K562 (cell line): ENCODE results near the gene AGPAT1. TPM values are rescaled to one million over a fixed set of nuclear protein-coding genes. Genes with fewer than 3 reads are reported as not detected.
A peak's percentile ranks its signal among the peaks of the same experiment; 100 is the strongest.

Experiments used
- ATAC-seq: fragments of 200-7000 bp; cut with Tn5 transposase; 3 replicates; pipeline ENCODE4 v1.9.1; 2020; ENCODE audit warnings: moderate library complexity
- BruUV-seq: library from RNA; stranded (reverse); fragments of 400-500 nt; replicated peaks from 2 replicates; lab custom pipeline; 2021; lab: Mats Ljungman, UMichigan
- CTCF ChIA-PET: fragments of 300-600 bp; formaldehyde crosslinking; extraction: SDS; loops from one replicate; lab custom pipeline; 2021; ENCODE audit warnings: low intra/inter-chr PET ratio; lab: Yijun Ruan, JAX
- POLR2A ChIA-PET: fragments of 300-600, 350-650 bp; sonication (Branson Sonifier 250); formaldehyde crosslinking; extraction: SDS; loops from one replicate; lab custom pipeline; 2021; ENCODE audit warnings: antibody characterized with exemption, inconsistent platforms; lab: Yijun Ruan, JAX
- DNase-seq, 4 experiments: peaks; one replicate each; pipeline versions ENCODE4 v3.0.0 to v3.0.0-alpha.2; 2011 to 2018; ENCODE audit warnings: low spot score in 3 of 4, mixed read lengths in 3 of 4; ENCODE audit errors: extremely low read depth in 1 of 4
- FAIRE-seq: peaks from 2 replicates; lab custom pipeline; 2011; peaks lifted over from hg19 to GRCh38; lab: Jason Lieb, UNC
- H2AFZ ChIP-seq: 2 replicates; pipeline ENCODE4 v1.6.0; 2011; ENCODE audit warnings: low read depth, low read length, control low read depth, inconsistent platforms
- H3K27ac ChIP-seq: fragments of 200-600 bp; 3 replicates; pipeline ENCODE4 v1.8.0; 2011; ENCODE audit warnings: low read depth, mild to moderate bottlenecking, control low read depth, inconsistent platforms, low read length, moderate library complexity, mixed read lengths; ENCODE audit errors: extremely low read depth
- H3K27me3 ChIP-seq, 2 experiments: fragments of 300-600 bp in 1 of 2; 2 replicates in 1 of 2; 3 replicates in 1 of 2; pipeline versions ENCODE4 v1.6.0 to v1.8.0; 2011; ENCODE audit warnings: inconsistent platforms in 2 of 2, low read length in 2 of 2, mild to moderate bottlenecking in 1 of 2, mixed read lengths in 1 of 2, moderate library complexity in 1 of 2; ENCODE audit not compliant: control insufficient read depth in 2 of 2, insufficient read depth in 2 of 2
- H3K36me3 ChIP-seq: fragments of 300-600 bp; 3 replicates; pipeline ENCODE4 v1.8.0; 2011; ENCODE audit warnings: mild to moderate bottlenecking, low read length, inconsistent platforms; ENCODE audit not compliant: control insufficient read depth, insufficient read depth
- H3K4me1 ChIP-seq, 2 experiments: fragments of 200-600 bp in 1 of 2; replicated peaks in 1 of 2; 2 replicates in 1 of 2; 3 replicates in 1 of 2; pipeline versions ENCODE4 v1.5.1 to v1.8.0; 2011; ENCODE audit warnings: inconsistent platforms in 2 of 2, low read length in 2 of 2, mild to moderate bottlenecking in 1 of 2, mixed read lengths in 1 of 2, moderate library complexity in 1 of 2; ENCODE audit not compliant: control insufficient read depth in 2 of 2, insufficient read depth in 2 of 2
- H3K4me2 ChIP-seq: 2 replicates; pipeline ENCODE4 v1.6.1; 2011; ENCODE audit warnings: low read length, control low read depth, inconsistent platforms, mixed read lengths; ENCODE audit not compliant: insufficient read depth
- H3K4me3 ChIP-seq: fragments of 200-600 bp; sonication (generic), shearing (Covaris generic); 2 replicates; pipeline ENCODE4 v1.5.1; 2016; ENCODE audit warnings: control low read depth, inconsistent platforms
- H3K79me2 ChIP-seq: fragments of 200-600 bp; 3 replicates; pipeline ENCODE4 v1.8.0; 2011; ENCODE audit warnings: low read length, inconsistent platforms; ENCODE audit not compliant: control insufficient read depth, insufficient read depth
- H3K9ac ChIP-seq, 2 experiments: 2 replicates each; pipeline versions ENCODE4 v1.6.0 to v1.6.1; 2011; ENCODE audit warnings: low read depth in 2 of 2, low read length in 2 of 2, control low read depth in 1 of 2, inconsistent platforms in 1 of 2, mild to moderate bottlenecking in 1 of 2, mixed read lengths in 1 of 2; ENCODE audit not compliant: insufficient read depth in 1 of 2
- H3K9me1 ChIP-seq: one replicate; pipeline ENCODE4 v1.6.0; 2011; ENCODE audit warnings: inconsistent platforms, mild to moderate bottlenecking, low read length, moderate library complexity; ENCODE audit not compliant: control insufficient read depth, insufficient read depth
- H3K9me3 ChIP-seq: replicated peaks from 2 replicates; pipeline ENCODE4 v1.5.1; 2011; ENCODE audit warnings: low read depth, low read length, inconsistent platforms; ENCODE audit not compliant: control insufficient read depth, insufficient read depth
- H4K20me1 ChIP-seq: replicated peaks from 2 replicates; pipeline ENCODE4 v1.6.1; 2011; ENCODE audit warnings: low read length, inconsistent platforms, mixed read lengths; ENCODE audit not compliant: control insufficient read depth, insufficient read depth
- CAMTA2 ChIP-seq: fragments of 250-450 bp; sonication (Bioruptor Pico); conservative IDR thresholded peaks from 2 replicates; pipeline ENCODE4 v1.5.1; 2022
- DACH1 ChIP-seq: fragments of 450-650 bp; IDR thresholded peaks from 2 replicates; pipeline ENCODE4 v1.6.1; 2018; ENCODE audit not compliant: partially characterized antibody
- HNRNPK ChIP-seq: fragments of 200-400 bp; formaldehyde crosslinking; IDR thresholded peaks from one replicate; pipeline ENCODE4 v1.6.1; 2018; ENCODE audit warnings: mild to moderate bottlenecking, low read depth, low read length; ENCODE audit not compliant: poor library complexity, severe bottlenecking
- HNRNPL ChIP-seq: fragments of 200-400 bp; formaldehyde crosslinking; IDR thresholded peaks from 2 replicates; pipeline ENCODE4 v1.6.1; 2017; ENCODE audit warnings: low read depth, mild to moderate bottlenecking, low read length
- MIER1 ChIP-seq: fragments of 450-650 bp; IDR thresholded peaks from 2 replicates; pipeline ENCODE4 v1.6.1; 2016; ENCODE audit warnings: antibody characterized with exemption, mild to moderate bottlenecking, low read depth
- NFRKB ChIP-seq: fragments of 450-650 bp; IDR thresholded peaks from 2 replicates; pipeline ENCODE4 v1.6.1; 2016; ENCODE audit warnings: low read depth
- PHB ChIP-seq: fragments of 250-450 bp; sonication (Bioruptor Pico); IDR thresholded peaks from 2 replicates; pipeline ENCODE4 v1.5.0; 2021
- POLR2G ChIP-seq: fragments of 200-400 bp; formaldehyde crosslinking; IDR thresholded peaks from 2 replicates; pipeline ENCODE4 v1.6.1; 2017; ENCODE audit warnings: low read depth, mild to moderate bottlenecking, antibody characterized with exemption, low read length, moderate library complexity
- POLR3A ChIP-seq: IDR thresholded peaks from 2 replicates; pipeline ENCODE4 v1.6.1; 2011; ENCODE audit warnings: borderline replicate concordance, mild to moderate bottlenecking, moderate library complexity; ENCODE audit not compliant: insufficient read length, insufficient read depth; ENCODE audit errors: extremely low read depth
- RAD51 ChIP-seq: fragments of 450-650 bp; IDR thresholded peaks from 2 replicates; pipeline ENCODE4 v1.7.1; 2016; ENCODE audit warnings: low read depth, mild to moderate bottlenecking, borderline replicate concordance
- ZNF23 ChIP-seq: fragments of 250-450 bp; sonication (Bioruptor Pico); IDR thresholded peaks from 2 replicates; pipeline ENCODE4 v1.4.0; 2020; ENCODE audit warnings: mild to moderate bottlenecking
- ZNF551 ChIP-seq: fragments of 250-450 bp; sonication (Bioruptor Pico); IDR thresholded peaks from 2 replicates; pipeline ENCODE4 v1.5.0; 2021; ENCODE audit warnings: mild to moderate bottlenecking, moderate library complexity
- ZNF79 ChIP-seq: fragments of 250-450 bp; sonication (Bioruptor Pico); IDR thresholded peaks from 2 replicates; pipeline ENCODE4 v1.4.0; 2020; ENCODE audit warnings: low read depth, mild to moderate bottlenecking, moderate library complexity
- WGBS: fragments of 100-300 bp; shearing (Covaris generic); methylation state at CpG from one replicate; pipeline ENCODE4 v1.1.6; 2016; ENCODE audit warnings: low coverage, mixed read lengths; ENCODE audit not compliant: insufficient coverage; ENCODE audit errors: missing lambda C conversion rate; 5-methylcytosine and 5-hydroxymethylcytosine counted together
- in situ Hi-C: fragments of 300-500 bp; cut with MboI; formaldehyde crosslinking; loops from 4 replicates; pipeline ENCODE4 v1.15.0; 2018; ENCODE audit warnings: inconsistent platforms, mixed read lengths
- intact Hi-C: fragments of 100-400 bp; cut with micrococcal nuclease; formaldehyde crosslinking; loops from 2 replicates; pipeline ENCODE4 v1.14.2; 2022
- polyA plus RNA-seq, 8 experiments: library from polyadenylated mRNA; depleted of rRNA in 4 of 8; stranded (reverse) in 5 of 8; unstranded in 3 of 8; fragments of >200 nt; fragmentation: Nextera tagmentation in 2 of 8; fragmentation: Illumina TruSeq in 1 of 8; extraction: Ambion mirVana in 2 of 8; extraction: Trizol in 1 of 8; gene quantifications; 2 replicates each; pipeline versions ENCODE4 v1.2.1 to v1.2.3, GENCODE V29; 2011 to 2014; ENCODE audit warnings: inconsistent platforms in 1 of 8, missing spikeins in 1 of 8
- total RNA-seq, 7 experiments: library from RNA; depleted of rRNA in 6 of 7; stranded (reverse); fragments of >200 nt in 6 of 7; fragmentation: Illumina TruSeq in 2 of 7; extraction: Trizol in 2 of 7; gene quantifications; 2 replicates each; pipeline versions ENCODE4 v1.2.1 to v1.2.3, GENCODE V29; 2011 to 2021; ENCODE audit warnings: low replicate concordance in 1 of 7
- TF ChIP-seq, protein P1 (sequence below): sonication (generic); formaldehyde crosslinking; IDR thresholded peaks from 2 replicates; pipeline ENCODE4 v1.8.1; 2022; ENCODE audit warnings: missing genetic modification reagents
- TF ChIP-seq, protein P2 (sequence below): IDR thresholded peaks from 2 replicates; pipeline ENCODE4 v1.6.1; 2011; ENCODE audit warnings: borderline replicate concordance, low read depth, mild to moderate bottlenecking, moderate library complexity, low read length; ENCODE audit not compliant: insufficient read depth, poor library complexity, severe bottlenecking
- TF ChIP-seq, protein P3 (sequence below): fragments of 450-650 bp; IDR thresholded peaks from 2 replicates; pipeline ENCODE4 v1.6.1; 2016; ENCODE audit warnings: missing biosample characterization, missing genetic modification characterization

AGPAT1 gene
- total and polyA plus RNA-seq, 9 of the 15 experiments (the other 6 are each of a cell fraction or from before 2014, with no cell fraction given): 37.9 to 176 (median 69.4) TPM

DNA sequence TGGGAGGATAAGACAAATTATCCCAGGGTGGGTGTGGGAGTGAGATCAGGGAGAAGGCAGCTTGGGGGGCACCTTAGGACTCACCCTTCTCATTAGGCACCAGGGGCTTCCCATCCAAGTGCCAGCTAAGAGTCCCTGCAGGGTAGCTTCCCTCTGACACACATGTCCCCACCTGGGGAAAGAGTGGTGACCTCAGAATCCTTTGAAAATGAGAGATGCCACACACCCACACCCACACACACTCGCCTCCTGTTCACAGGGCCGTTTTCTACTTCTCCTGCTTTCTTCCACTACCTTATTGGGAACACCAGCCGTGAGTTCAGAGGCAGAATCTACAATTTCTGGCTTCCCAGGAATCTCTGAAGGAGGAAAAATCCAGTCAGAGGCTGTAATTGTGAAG, 7.1 kb upstream of the AGPAT1 start:
- DNase-seq (no peak), ATAC-seq (no peak), FAIRE-seq (no peak)
- WGBS: 87% methylated on average over 3 of the region's 3 CpGs
- intact Hi-C loops (no loop called here), in situ Hi-C loops (no loop called here)
- peaks cover 7% of the 10 kb centered on the region for H3K9me1 ChIP-seq
- H4K20me1 ChIP-seq: no peaks in the 10 kb centered on the region
- peaks cover 58% of the 10 kb centered on the region for H3K79me2 ChIP-seq
- peaks cover 75% of the 10 kb centered on the region; the same call in 2 of the 3 replicates for H3K36me3 ChIP-seq
- H3K27ac ChIP-seq: peak overlapping the region; percentile 56; the same call in 2 of the 3 replicates
- peak overlapping the region; percentile 7 to 82; a peak in 2 of 4 replicates for H3K9ac ChIP-seq
- ChIA-PET CTCF (no interaction called here), POLR2A (interaction anchor here (0.6 to 1.9 kb wide), 6 partner anchors 10 to 231 kb away, joined by 3 to 20 read pairs (median 5); partner anchors contain the start of genes ATF6B, FKBPL and GPSM3)
- H2AFZ ChIP-seq: no peak overlapping the region
- H3K27me3 ChIP-seq: no peaks in the 10 kb centered on the region
- no peaks in the 10 kb centered on the region for H3K9me3 ChIP-seq
- H3K4me2 ChIP-seq: no peak overlapping the region
- H3K4me3 ChIP-seq: no peak overlapping the region
- H3K4me1 ChIP-seq: peaks cover 56 to 58% of the 10 kb centered on the region in 2 experiments
- BruUV-seq: no TSS peak
- TF ChIP-seq ZNF79 (CRISPR knock-in tag) (no peak), ZNF23 (CRISPR knock-in tag) (no peak), PHB (CRISPR knock-in tag) (no peak), CAMTA2 (no peak), HNRNPL (no peak), ZNF551 (CRISPR knock-in tag) (no peak), RAD51 (no peak), NFRKB (no peak), POLR3A (no peak), DACH1 (no peak), POLR2G (no peak), MIER1 (no peak), HNRNPK (no peak)
- TF ChIP-seq, protein P1, sequence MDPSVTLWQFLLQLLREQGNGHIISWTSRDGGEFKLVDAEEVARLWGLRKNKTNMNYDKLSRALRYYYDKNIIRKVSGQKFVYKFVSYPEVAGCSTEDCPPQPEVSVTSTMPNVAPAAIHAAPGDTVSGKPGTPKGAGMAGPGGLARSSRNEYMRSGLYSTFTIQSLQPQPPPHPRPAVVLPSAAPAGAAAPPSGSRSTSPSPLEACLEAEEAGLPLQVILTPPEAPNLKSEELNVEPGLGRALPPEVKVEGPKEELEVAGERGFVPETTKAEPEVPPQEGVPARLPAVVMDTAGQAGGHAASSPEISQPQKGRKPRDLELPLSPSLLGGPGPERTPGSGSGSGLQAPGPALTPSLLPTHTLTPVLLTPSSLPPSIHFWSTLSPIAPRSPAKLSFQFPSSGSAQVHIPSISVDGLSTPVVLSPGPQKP (CRISPR knock-in tag): no peak
- TF ChIP-seq, protein P2, sequence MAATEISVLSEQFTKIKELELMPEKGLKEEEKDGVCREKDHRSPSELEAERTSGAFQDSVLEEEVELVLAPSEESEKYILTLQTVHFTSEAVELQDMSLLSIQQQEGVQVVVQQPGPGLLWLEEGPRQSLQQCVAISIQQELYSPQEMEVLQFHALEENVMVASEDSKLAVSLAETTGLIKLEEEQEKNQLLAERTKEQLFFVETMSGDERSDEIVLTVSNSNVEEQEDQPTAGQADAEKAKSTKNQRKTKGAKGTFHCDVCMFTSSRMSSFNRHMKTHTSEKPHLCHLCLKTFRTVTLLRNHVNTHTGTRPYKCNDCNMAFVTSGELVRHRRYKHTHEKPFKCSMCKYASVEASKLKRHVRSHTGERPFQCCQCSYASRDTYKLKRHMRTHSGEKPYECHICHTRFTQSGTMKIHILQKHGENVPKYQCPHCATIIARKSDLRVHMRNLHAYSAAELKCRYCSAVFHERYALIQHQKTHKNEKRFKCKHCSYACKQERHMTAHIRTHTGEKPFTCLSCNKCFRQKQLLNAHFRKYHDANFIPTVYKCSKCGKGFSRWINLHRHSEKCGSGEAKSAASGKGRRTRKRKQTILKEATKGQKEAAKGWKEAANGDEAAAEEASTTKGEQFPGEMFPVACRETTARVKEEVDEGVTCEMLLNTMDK: no peak
- TF ChIP-seq, protein P3, sequence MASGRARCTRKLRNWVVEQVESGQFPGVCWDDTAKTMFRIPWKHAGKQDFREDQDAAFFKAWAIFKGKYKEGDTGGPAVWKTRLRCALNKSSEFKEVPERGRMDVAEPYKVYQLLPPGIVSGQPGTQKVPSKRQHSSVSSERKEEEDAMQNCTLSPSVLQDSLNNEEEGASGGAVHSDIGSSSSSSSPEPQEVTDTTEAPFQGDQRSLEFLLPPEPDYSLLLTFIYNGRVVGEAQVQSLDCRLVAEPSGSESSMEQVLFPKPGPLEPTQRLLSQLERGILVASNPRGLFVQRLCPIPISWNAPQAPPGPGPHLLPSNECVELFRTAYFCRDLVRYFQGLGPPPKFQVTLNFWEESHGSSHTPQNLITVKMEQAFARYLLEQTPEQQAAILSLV (tag): no peak
